CD14-positive monocyte (primary cell): ENCODE data around the gene TOPBP1. TPM values are rescaled to one million over a fixed set of nuclear protein-coding genes. Genes with fewer than 3 reads are reported as not detected.

Experiments
- DNase-seq, 3 donors: peaks; one replicate each; pipeline ENCODE4 v3.0.0-alpha.2; 2011 to 2022
- H2AFZ ChIP-seq: 2 replicates; pipeline ENCODE4 v1.6.0; 2012; ENCODE audit warnings: mild to moderate bottlenecking, low read depth, low read length, inconsistent platforms; ENCODE audit not compliant: insufficient read depth, poor library complexity, severe bottlenecking
- H3K27ac ChIP-seq, 2 donors: 1 replicate in 1 of 2; 2 replicates in 1 of 2; pipeline ENCODE4 v1.5.1; 2012 to 2013; ENCODE audit warnings: low read length in 2 of 2, control low read depth in 1 of 2, inconsistent platforms in 1 of 2, low read depth in 1 of 2, mild to moderate bottlenecking in 1 of 2
- H3K27me3 ChIP-seq, 2 donors: one replicate each; pipeline versions ENCODE4 v1.6.0 to v1.6.1; 2011 to 2013; ENCODE audit warnings: low read length in 2 of 2; ENCODE audit not compliant: control insufficient read depth in 2 of 2, insufficient read depth in 2 of 2
- H3K36me3 ChIP-seq, 2 donors: replicated peaks in 1 of 2; 1 replicate in 1 of 2; 2 replicates in 1 of 2; pipeline versions ENCODE4 v1.5.1 to v1.6.1; 2012 to 2013; ENCODE audit warnings: low read length in 2 of 2, control low read depth in 1 of 2, inconsistent platforms in 1 of 2, mild to moderate bottlenecking in 1 of 2; ENCODE audit not compliant: insufficient read depth in 2 of 2, control insufficient read depth in 1 of 2
- H3K4me1 ChIP-seq, 2 donors: 1 replicate in 1 of 2; 2 replicates in 1 of 2; pipeline versions ENCODE4 v1.5.1 to v1.6.1; 2012 to 2013; ENCODE audit warnings: low read length in 2 of 2, control low read depth in 1 of 2, inconsistent platforms in 1 of 2, mild to moderate bottlenecking in 1 of 2, moderate library complexity in 1 of 2; ENCODE audit not compliant: insufficient read depth in 2 of 2, control insufficient read depth in 1 of 2
- H3K4me2 ChIP-seq: replicated peaks from 2 replicates; pipeline ENCODE3; 2012; ENCODE audit warnings: low read length, moderate library complexity, mild to moderate bottlenecking; ENCODE audit not compliant: poor library complexity, severe bottlenecking; ENCODE audit errors: extremely low read depth
- H3K4me3 ChIP-seq, 3 experiments: fragments of 200-600 bp in 1 of 3; sonication (generic) in 1 of 3; replicated peaks in 1 of 3; 1 replicate in 2 of 3; 2 replicates in 1 of 3; pipeline ENCODE4 v1.5.1; 2011 to 2013; ENCODE audit warnings: low read length in 3 of 3, mild to moderate bottlenecking in 3 of 3, control low read depth in 2 of 3, low read depth in 2 of 3, inconsistent platforms in 1 of 3, moderate library complexity in 1 of 3
- H3K79me2 ChIP-seq: 2 replicates; pipeline ENCODE4 v1.6.0; 2012; ENCODE audit warnings: mild to moderate bottlenecking, control low read depth, inconsistent platforms, low read length, moderate library complexity; ENCODE audit not compliant: insufficient read depth
- H3K9ac ChIP-seq: 2 replicates; pipeline ENCODE4 v1.6.0; 2017; ENCODE audit warnings: low read length, mild to moderate bottlenecking; ENCODE audit not compliant: insufficient read depth, poor library complexity, severe bottlenecking
- H3K9me3 ChIP-seq, 2 donors: replicated peaks in 1 of 2; 1 replicate in 1 of 2; 2 replicates in 1 of 2; pipeline versions ENCODE4 v1.5.1 to v1.6.1; 2012 to 2013; ENCODE audit warnings: low read length in 2 of 2, control low read depth in 1 of 2; ENCODE audit not compliant: control insufficient read depth in 1 of 2, insufficient read depth in 1 of 2
- H4K20me1 ChIP-seq: 2 replicates; pipeline ENCODE4 v1.6.0; 2012; ENCODE audit warnings: mild to moderate bottlenecking, low read length, control low read depth, moderate library complexity; ENCODE audit not compliant: insufficient read depth
- H3K27ac Mint-ChIP-seq, 7 donors: one replicate each; pipeline ENCODE4 v1.8.0; 2020; ENCODE audit warnings: mild to moderate bottlenecking in 7 of 7, mixed read lengths in 7 of 7, moderate library complexity in 6 of 7, inconsistent platforms in 2 of 7
- H3K27me3 Mint-ChIP-seq, 3 donors: one replicate each; pipeline ENCODE4 v1.8.0; 2021 to 2022; ENCODE audit warnings: low read depth in 3 of 3, mild to moderate bottlenecking in 3 of 3, mixed read lengths in 3 of 3, moderate library complexity in 3 of 3, inconsistent platforms in 1 of 3
- H3K36me3 Mint-ChIP-seq, 2 donors: one replicate each; pipeline ENCODE4 v1.8.0; 2020; ENCODE audit warnings: mixed read lengths in 2 of 2, inconsistent platforms in 1 of 2, mild to moderate bottlenecking in 1 of 2
- H3K4me1 Mint-ChIP-seq: one replicate; pipeline ENCODE4 v1.8.0; 2020; ENCODE audit warnings: mild to moderate bottlenecking, mixed read lengths
- H3K4me3 Mint-ChIP-seq, 2 donors: one replicate each; pipeline ENCODE4 v1.8.0; 2020; ENCODE audit warnings: mild to moderate bottlenecking in 2 of 2, mixed read lengths in 2 of 2, moderate library complexity in 1 of 2
- H3K9me3 Mint-ChIP-seq, 7 donors: one replicate each; pipeline ENCODE4 v1.8.0; 2020 to 2022; ENCODE audit warnings: mixed read lengths in 7 of 7, mild to moderate bottlenecking in 6 of 7, moderate library complexity in 6 of 7, inconsistent platforms in 2 of 7
- CTCF ChIP-seq: fragments of 200-600 bp; IDR thresholded peaks from one replicate; pipeline ENCODE4 v1.8.0; 2022; ENCODE audit warnings: antibody characterized with exemption, mild to moderate bottlenecking
- WGBS: methylation state at CpG from one replicate; pipeline ENCODE4 v1.1.5; 2013; ENCODE audit warnings: missing lambda C conversion rate; ENCODE audit not compliant: insufficient coverage; 5-methylcytosine and 5-hydroxymethylcytosine counted together
- intact Hi-C, 2 donors: fragments of 100-400 bp; cut with micrococcal nuclease; formaldehyde crosslinking; loops; one replicate each; pipeline versions ENCODE4 v1.15.0 to v1.15.1; 2023
- polyA plus RNA-seq, 3 donors: library from polyadenylated mRNA; depleted of rRNA in 1 of 3; unstranded in 2 of 3; stranded (reverse) in 1 of 3; fragments of 300-500 nt in 2 of 3; fragments of >200 nt in 1 of 3; fragmentation: Illumina TruSeq in 2 of 3; gene quantifications; 1 replicate in 2 of 3; 2 replicates in 1 of 3; pipeline ENCODE4 v1.2.3, GENCODE V29; 2012 to 2021

The TOPBP1 gene
- polyA plus RNA-seq, 3 donors, result 4.9 to 24.3 (median 7.0) TPM

DNA sequence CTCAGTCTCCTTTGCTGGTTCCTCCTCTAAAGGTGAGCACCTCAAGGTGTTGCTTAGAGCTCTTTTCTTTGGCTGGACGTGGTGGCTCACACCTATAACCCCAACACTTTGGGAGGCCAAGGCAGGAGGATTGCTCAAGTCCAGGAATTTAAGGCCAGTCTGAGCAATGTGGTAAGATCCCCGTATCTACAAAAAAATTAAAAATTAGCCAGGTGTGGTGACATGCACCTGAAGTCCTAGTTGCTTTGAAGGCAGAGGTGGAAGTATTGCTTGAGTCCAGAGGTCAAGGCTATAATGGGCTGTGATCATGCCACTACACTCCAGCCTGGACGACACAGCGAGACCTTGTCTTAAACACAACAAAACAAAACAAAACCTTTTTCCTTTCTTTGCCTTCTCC lies 28.3 kb downstream of the TOPBP1 start:
- H3K27me3 ChIP-seq, result no peaks in the 10 kb centered on the region
- no peak overlapping the region for H3K4me3 Mint-ChIP-seq
- H3K9me3 ChIP-seq, result no peaks in the 10 kb centered on the region
- no peak overlapping the region for H3K27ac ChIP-seq
- no peak for TF ChIP-seq CTCF
- no peak overlapping the region for H3K9ac ChIP-seq
- peaks cover 73 to 86% of the 10 kb centered on the region in 2 donors for H3K36me3 Mint-ChIP-seq
- H3K4me3 ChIP-seq, result no peak overlapping the region
- peak overlapping the region in 3 of 7 donors; percentile 6 to 34 (median 7) for H3K27ac Mint-ChIP-seq
- no peaks in the 10 kb centered on the region for H3K4me1 ChIP-seq
- H2AFZ ChIP-seq, result no peak overlapping the region
- peaks cover 11% of the 10 kb centered on the region for H3K79me2 ChIP-seq
- no peaks in the 10 kb centered on the region for H3K4me1 Mint-ChIP-seq
- H3K4me2 ChIP-seq, result no peak overlapping the region
- peaks cover 0 to 1% (median 0%) of the 10 kb centered on the region in 3 donors for H3K27me3 Mint-ChIP-seq
- intact Hi-C loops, result no loop called here
- H3K9me3 Mint-ChIP-seq, result peaks cover 0 to 2% (median 0%) of the 10 kb centered on the region in 7 donors
- 100% methylated on average over 3 of the region's 4 CpGs for WGBS
- no peak for DNase-seq
- no peaks in the 10 kb centered on the region for H4K20me1 ChIP-seq
- H3K36me3 ChIP-seq, result peaks cover 77 to 98% of the 10 kb centered on the region in 2 donors

DNA sequence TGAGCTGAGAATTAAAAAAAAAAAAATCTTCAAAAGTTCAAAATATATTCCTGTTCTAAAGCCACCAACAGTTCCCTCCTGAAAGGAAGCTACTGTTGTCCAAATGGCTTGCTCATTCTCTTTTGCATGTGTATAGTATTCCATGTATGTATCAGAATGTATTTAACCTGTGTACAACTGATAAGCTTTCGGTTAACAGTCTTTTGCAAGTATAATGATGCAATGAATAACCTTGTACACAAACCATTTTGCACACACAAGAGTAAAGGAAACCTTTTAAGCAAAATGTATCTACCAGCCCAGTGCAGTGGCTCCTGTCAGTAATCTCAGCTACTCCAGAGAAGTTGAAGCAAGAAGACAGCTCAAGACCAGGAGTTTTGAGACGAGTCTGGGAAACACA lies 32.6 kb downstream of the TOPBP1 start:
- Mint-ChIP-seq H3K27ac (no peak overlapping the region), H3K4me1 (no peaks in the 10 kb centered on the region), H3K4me3 (no peak overlapping the region), H3K9me3 (no peaks in the 10 kb centered on the region), H3K36me3 (peaks cover 72 to 81% of the 10 kb centered on the region in 2 donors), H3K27me3 (peaks cover 0 to 1% (median 0%) of the 10 kb centered on the region in 3 donors)
- no peak for TF ChIP-seq CTCF
- H3K4me2 ChIP-seq, result no peak overlapping the region
- no peaks in the 10 kb centered on the region for H3K9me3 ChIP-seq
- H2AFZ ChIP-seq, result no peak overlapping the region
- no peaks in the 10 kb centered on the region for H3K79me2 ChIP-seq
- H4K20me1 ChIP-seq, result no peaks in the 10 kb centered on the region
- intact Hi-C loops, result no loop called here
- H3K36me3 ChIP-seq, result peaks cover 84 to 98% of the 10 kb centered on the region in 2 donors
- DNase-seq, result no peak
- no peak overlapping the region for H3K4me3 ChIP-seq
- no peaks in the 10 kb centered on the region for H3K4me1 ChIP-seq
- no peaks in the 10 kb centered on the region for H3K27me3 ChIP-seq
- no peak overlapping the region for H3K27ac ChIP-seq
- no peak overlapping the region for H3K9ac ChIP-seq
- WGBS, result no CpG with 5 or more reads among the region's 2 CpGs
